B cell (primary cell): Measurements from ENCODE around the gene USP53. TPM values are rescaled to one million over a fixed set of nuclear protein-coding genes. Genes with fewer than 3 reads are reported as not detected.
A peak's percentile ranks its signal among the peaks of the same experiment; 100 is the strongest.

ENCODE experiments used
- ATAC-seq: fragments of 200-7000 bp; cut with Tn5 transposase; one replicate; pipeline ENCODE4 v1.10.0; 2021; ENCODE audit warnings: low read depth, mild to moderate bottlenecking, moderate number of reproducible peaks, moderate library complexity
- CTCF ChIA-PET: fragments of 350-600 bp; sonication (Branson Sonifier 250); formaldehyde crosslinking; loops from one replicate; lab custom pipeline; 2021; ENCODE audit warnings: antibody characterized with exemption, inconsistent platforms; lab: Charles Lee
- POLR2A ChIA-PET: fragments of 350-600 bp; sonication (Branson Sonifier 250); formaldehyde crosslinking; loops from one replicate; lab custom pipeline; 2021; ENCODE audit warnings: antibody characterized with exemption; lab: Charles Lee
- DNase-seq: peaks from one replicate; pipeline ENCODE4 v3.0.0; 2013
- H2AFZ ChIP-seq: 2 replicates; pipeline ENCODE4 v1.6.1; 2012; ENCODE audit warnings: mild to moderate bottlenecking, low read depth, low read length; ENCODE audit not compliant: insufficient read depth, poor library complexity, severe bottlenecking
- H3K27ac ChIP-seq, 2 donors: 1 replicate in 1 of 2; 2 replicates in 1 of 2; pipeline ENCODE4 v1.5.1; 2012 to 2013; ENCODE audit warnings: low read length in 2 of 2, mild to moderate bottlenecking in 2 of 2, moderate library complexity in 1 of 2
- H3K27me3 ChIP-seq, 4 experiments: fragments of 200-600 bp in 1 of 4; sonication (generic) in 1 of 4; replicated peaks in 1 of 4; 1 replicate in 2 of 4; 2 replicates in 2 of 4; pipeline versions ENCODE4 v1.6.1 to v1.7.0; 2013 to 2016; ENCODE audit warnings: low read length in 3 of 4, mild to moderate bottlenecking in 2 of 4, mixed read lengths in 1 of 4, moderate library complexity in 1 of 4; ENCODE audit not compliant: insufficient read depth in 4 of 4, control insufficient read depth in 3 of 4; ENCODE audit errors: control extremely low read depth in 1 of 4
- H3K36me3 ChIP-seq, 2 experiments: replicated peaks in 1 of 2; 1 replicate in 1 of 2; 2 replicates in 1 of 2; pipeline versions ENCODE4 v1.6.1 to v1.7.1; 2013; ENCODE audit warnings: low read length in 1 of 2; ENCODE audit not compliant: insufficient read depth in 2 of 2, control insufficient read depth in 1 of 2; ENCODE audit errors: control extremely low read depth in 1 of 2, extremely low read depth in 1 of 2
- H3K4me1 ChIP-seq, 2 donors: fragments of 200-600 bp in 1 of 2; sonication (generic) in 1 of 2; 1 replicate in 1 of 2; 2 replicates in 1 of 2; pipeline versions ENCODE4 v1.5.1 to v1.6.1; 2013 to 2017; ENCODE audit warnings: low read length in 2 of 2; ENCODE audit not compliant: control insufficient read depth in 2 of 2, insufficient read depth in 2 of 2
- H3K4me2 ChIP-seq: replicated peaks from 2 replicates; pipeline ENCODE3; 2012; ENCODE audit warnings: mild to moderate bottlenecking, low read depth, low read length; ENCODE audit not compliant: poor library complexity, severe bottlenecking
- H3K4me3 ChIP-seq, 5 experiments: fragments of 200-600 bp in 1 of 5; sonication (generic) in 1 of 5; 1 replicate in 3 of 5; 2 replicates in 2 of 5; pipeline versions ENCODE4 v1.5.1 to v1.7.0; 2011 to 2016; ENCODE audit warnings: low read length in 4 of 5, mild to moderate bottlenecking in 4 of 5, low read depth in 2 of 5, control low read depth in 1 of 5, moderate library complexity in 1 of 5; ENCODE audit not compliant: insufficient read depth in 1 of 5; ENCODE audit errors: control extremely low read depth in 1 of 5, extremely low read depth in 1 of 5
- H3K79me2 ChIP-seq: fragments of 200-600 bp; sonication (generic); one replicate; pipeline ENCODE4 v1.6.0; 2016; ENCODE audit warnings: low read length; ENCODE audit not compliant: control insufficient read depth, insufficient read depth
- H3K9ac ChIP-seq: fragments of 200-600 bp; sonication (generic); 2 replicates; pipeline ENCODE4 v1.6.1; 2017; ENCODE audit warnings: mild to moderate bottlenecking, low read length, moderate library complexity
- H3K9me3 ChIP-seq, 3 donors: one replicate each; pipeline versions ENCODE4 v1.6.1 to v1.7.1; 2013; ENCODE audit warnings: low read length in 2 of 3; ENCODE audit not compliant: control insufficient read depth in 2 of 3, insufficient read depth in 1 of 3; ENCODE audit errors: control extremely low read depth in 1 of 3
- H4K20me1 ChIP-seq: 2 replicates; pipeline ENCODE4 v1.6.0; 2012; ENCODE audit warnings: mild to moderate bottlenecking, low read length; ENCODE audit not compliant: insufficient read depth, control insufficient read depth, poor library complexity, severe bottlenecking
- H3K27ac Mint-ChIP-seq: one replicate; pipeline ENCODE4 v1.8.0; 2021; ENCODE audit warnings: mixed read lengths
- H3K27me3 Mint-ChIP-seq: one replicate; pipeline ENCODE4 v1.8.0; 2021; ENCODE audit warnings: mixed read lengths
- H3K4me1 Mint-ChIP-seq: one replicate; pipeline ENCODE4 v1.8.0; 2021; ENCODE audit warnings: mixed read lengths
- H3K4me3 Mint-ChIP-seq: one replicate; pipeline ENCODE4 v1.8.0; 2021; ENCODE audit warnings: mixed read lengths
- H3K9me3 Mint-ChIP-seq: one replicate; pipeline ENCODE4 v1.8.0; 2022; ENCODE audit warnings: mixed read lengths; ENCODE audit not compliant: insufficient read depth
- CTCF ChIP-seq: fragments of 200-600 bp; IDR thresholded peaks from one replicate; pipeline ENCODE4 v1.8.0; 2022; ENCODE audit warnings: antibody characterized with exemption, mild to moderate bottlenecking
- EZH2 ChIP-seq: IDR thresholded peaks from 2 replicates; pipeline ENCODE4 v1.6.1; 2012; ENCODE audit warnings: borderline replicate concordance, low read depth, mild to moderate bottlenecking, moderate library complexity, low read length; ENCODE audit not compliant: insufficient read depth, poor library complexity, severe bottlenecking
- WGBS: methylation state at CpG from one replicate; pipeline ENCODE4 v1.1.5; 2013; ENCODE audit warnings: missing lambda C conversion rate; ENCODE audit not compliant: insufficient coverage; 5-methylcytosine and 5-hydroxymethylcytosine counted together
- intact Hi-C: fragments of 100-400 bp; cut with micrococcal nuclease; formaldehyde crosslinking; loops from one replicate; pipeline ENCODE4 v1.10.0; 2022
- polyA plus RNA-seq: library from polyadenylated mRNA; depleted of rRNA; stranded (reverse); fragments of >200 nt; gene quantifications from 2 replicates; pipeline ENCODE4 v1.2.3, GENCODE V29; 2012
- total RNA-seq, 2 donors: library from RNA; stranded (reverse); fragments of 120-200 nt in 1 of 2; gene quantifications; 1 replicate in 1 of 2; 2 replicates in 1 of 2; pipeline versions ENCODE4 v1.2.3 to v1.2.4, GENCODE V29; 2013 to 2022

The USP53 gene
- total and polyA plus RNA-seq, 2 donors (not counting 1 experiment from before 2014, with no cell fraction given), result 12.9 to 45.0 TPM

GRCh38 chr4:119300101-119300978 lies 87.8 kb downstream of the USP53 start:
- H3K4me2 ChIP-seq, result peak overlapping the region; percentile 92
- peak overlapping the region; percentile 99 for H2AFZ ChIP-seq
- H3K9me3 ChIP-seq, result no peaks in the 10 kb centered on the region
- 1% methylated on average over 50 of the region's 54 CpGs for WGBS
- Mint-ChIP-seq H3K4me1 (peaks cover 30% of the 10 kb centered on the region), H3K4me3 (peak overlapping the region; percentile 92), H3K27me3 (peaks cover 5% of the 10 kb centered on the region), H3K9me3 (no peaks in the 10 kb centered on the region), H3K27ac (peak overlapping the region; percentile 95)
- H3K4me3 ChIP-seq, result peak overlapping the region; percentile 87 to 97 (median 94)
- H3K27ac ChIP-seq, result peak overlapping the region; percentile 91 to 92
- TF ChIP-seq EZH2 (no peak), CTCF (no peak)
- peak; percentile 93 for ATAC-seq
- H3K27me3 ChIP-seq, result no peaks in the 10 kb centered on the region
- peaks cover 32% of the 10 kb centered on the region for H3K79me2 ChIP-seq
- peak overlapping the region; percentile 96 for H3K9ac ChIP-seq
- intact Hi-C loops, result loop anchor here (1.0 to 10.0 kb wide), 4 partner anchors 88 to 1026 kb away; partner anchors contain the start of genes SEC24D and USP53
- peak; percentile 95 for DNase-seq
- H4K20me1 ChIP-seq, result no peaks in the 10 kb centered on the region
- ChIA-PET POLR2A (interaction anchor here (0.9 to 2.3 kb wide), 3 partner anchors 88 to 615 kb away, joined by 4 to 16 read pairs (median 5); partner anchors contain the start of genes METTL14, PDE5A and USP53), CTCF (interaction anchor here (0.8 to 1.8 kb wide), 8 partner anchors 9 to 615 kb away, joined by 3 to 7 read pairs (median 4); partner anchors contain the start of genes METTL14 and PDE5A)
- peaks cover 0 to 26% of the 10 kb centered on the region in 2 experiments for H3K36me3 ChIP-seq
- peaks cover 17 to 21% of the 10 kb centered on the region in 2 donors for H3K4me1 ChIP-seq
